Keratinocyte (primary cell): ENCODE data around the gene ANO9.

ENCODE experiments used
- CTCF ChIP-seq, 3 experiments: IDR thresholded peaks in 1 of 3; conservative IDR thresholded peaks in 1 of 3; optimal IDR thresholded peaks in 1 of 3; 2 replicates in 2 of 3; 3 replicates in 1 of 3; pipeline versions ENCODE3 to v1.5.1; 2011; ENCODE audit warnings: low read length in 3 of 3, mild to moderate bottlenecking in 3 of 3, moderate library complexity in 2 of 3, control low read depth in 1 of 3, inconsistent platforms in 1 of 3; ENCODE audit not compliant: insufficient read depth in 2 of 3; ENCODE audit errors: extremely low read depth in 1 of 3
- EZH2 ChIP-seq: IDR thresholded peaks from one replicate; pipeline ENCODE4 v1.6.1; 2012; ENCODE audit warnings: inconsistent platforms, mild to moderate bottlenecking, low read length, moderate library complexity

DNA sequence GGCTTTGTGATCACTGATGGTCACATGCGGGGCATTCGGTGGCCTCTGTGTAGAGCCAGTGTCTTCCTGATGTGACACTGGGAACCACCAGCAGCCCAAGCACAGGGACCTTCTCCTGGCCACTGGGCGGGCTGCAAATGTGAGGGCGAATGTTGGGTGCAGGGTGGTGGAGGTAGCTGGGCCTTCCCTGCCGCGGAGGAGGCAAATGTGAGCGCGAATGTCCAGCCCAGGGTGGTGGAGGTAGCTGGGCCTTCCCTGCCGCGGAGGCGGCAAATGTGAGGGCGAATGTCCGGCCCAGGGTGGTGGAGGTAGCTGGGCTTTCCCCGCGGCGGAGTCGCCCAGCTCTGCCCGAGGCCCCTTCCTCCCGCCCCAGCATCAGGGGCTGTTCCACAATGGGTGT lies 31.6 kb upstream of the ANO9 start:
- TF ChIP-seq EZH2 (no peak), CTCF (optimal IDR thresholded peaks at IDR 0.05 in 1 of 3, IDR thresholded peaks at IDR 0.05 in 1 of 3, conservative IDR thresholded peaks at IDR 0.05 in 1 of 3; ENCODE audit: extremely low read depth in 1 of 3, insufficient read depth in 2 of 3, low read length in 3 of 3) (no peak)
